ENCODE data around the gene ZFP37.
"Not testable (repeated sequence)": the region's sequence is repeated elsewhere in the genome, so short reads cannot be mapped to it uniquely, and the experiment has no call there.

ZFP37 gene

DNA sequence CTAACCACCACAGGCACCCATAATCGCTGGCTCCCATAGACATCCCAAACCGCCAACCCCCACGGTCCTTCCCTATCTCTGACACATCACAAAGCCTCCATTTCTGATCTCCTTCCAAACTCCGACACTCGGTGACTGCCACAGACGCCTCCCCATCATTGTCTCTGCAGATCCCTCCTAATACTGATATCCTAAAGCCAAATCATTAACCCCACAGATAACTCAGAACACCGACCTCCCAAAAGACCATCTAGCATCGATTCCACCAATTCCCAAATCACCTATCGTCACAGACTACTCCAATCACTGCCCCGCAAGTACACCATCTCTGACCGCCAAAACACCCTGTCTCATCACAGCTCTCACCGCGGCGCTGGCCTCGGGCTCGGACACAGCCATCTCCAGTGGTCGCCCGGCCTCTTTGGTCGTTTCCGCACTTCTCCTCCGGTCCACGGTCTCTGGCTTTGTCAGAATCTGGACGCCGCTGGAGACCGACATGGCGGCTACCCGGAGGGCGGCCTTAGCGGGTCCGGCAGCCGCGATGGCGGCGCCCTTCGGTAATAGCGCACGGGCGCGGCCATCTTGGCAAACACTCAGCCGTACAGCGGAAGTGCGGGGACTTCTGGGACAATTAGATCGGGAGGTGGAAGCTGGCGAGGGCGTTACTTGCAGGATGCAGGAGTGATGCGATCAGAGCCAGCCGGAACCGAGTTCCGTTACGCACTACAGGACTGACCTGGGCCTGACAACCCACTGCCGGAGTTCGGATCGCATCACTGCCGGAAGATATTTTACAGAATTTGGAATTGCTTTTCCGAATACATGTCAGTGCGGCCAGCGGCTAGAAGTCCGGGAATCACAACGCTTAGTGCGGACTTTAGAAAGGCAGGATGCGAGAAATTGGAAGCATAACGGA is at the start of gene ZFP37:
Gene ZFP37, minus strand, starts transcription at position 534 of the 916 bp plus-strand sequence. Its CDS starts 36 bp downstream, at position 498.
- Histone ChIP-seq H3K4me3 (ENCODE audit: low read length) (peak within 1 kb of the TSS; percentile 91), H3K4me1 (ENCODE audit: control insufficient read depth, low read depth, low read length) (no peaks in the 10 kb centered on the region), H3K9me3 (ENCODE audit: control insufficient read depth, low read depth, low read length) (peaks cover 18% of the 10 kb centered on the region), H3K27me3 (ENCODE audit: control insufficient read depth, insufficient read depth, low read length) (peaks cover 40% of the 10 kb centered on the region), H3K27ac (ENCODE audit: low read length) (no peak within 1 kb of the TSS), H3K36me3 (ENCODE audit: control insufficient read depth, low read depth, low read length) (no peaks in the 10 kb centered on the region), H3K9ac (ENCODE audit: low read length) (peak within 1 kb of the TSS; percentile 86)

DNA sequence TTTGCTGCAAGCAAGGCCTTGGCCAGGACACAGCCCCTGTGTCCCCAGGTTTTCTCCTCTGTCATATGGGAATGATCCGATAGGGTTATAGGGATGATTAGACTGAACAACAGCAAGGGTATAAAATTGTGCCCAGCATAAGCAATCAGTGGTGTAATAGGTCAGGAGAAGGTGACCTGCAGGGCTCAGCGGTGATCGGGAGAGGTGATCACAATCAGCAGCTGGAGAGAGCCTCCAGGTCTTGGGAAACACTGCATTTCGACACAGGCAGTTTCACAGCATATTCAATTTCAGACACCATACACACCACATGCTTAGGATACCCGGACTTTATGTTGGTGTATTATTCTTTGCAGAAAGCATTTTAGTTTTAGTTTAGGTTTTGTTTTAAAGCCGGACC is 48.8 kb upstream of the ZFP37 start:
- not testable (repeated sequence) for H3K36me3 ChIP-seq (ENCODE audit: control insufficient read depth, low read depth, low read length); H3K9me3 ChIP-seq (ENCODE audit: control insufficient read depth, low read depth, low read length); H3K4me1 ChIP-seq (ENCODE audit: control insufficient read depth, low read depth, low read length); H3K27ac ChIP-seq (ENCODE audit: low read length); H3K9ac ChIP-seq (ENCODE audit: low read length); H3K4me3 ChIP-seq (ENCODE audit: low read length)
- peaks cover 12% of the 10 kb centered on the region for H3K27me3 ChIP-seq (ENCODE audit: control insufficient read depth, insufficient read depth, low read length)

DNA sequence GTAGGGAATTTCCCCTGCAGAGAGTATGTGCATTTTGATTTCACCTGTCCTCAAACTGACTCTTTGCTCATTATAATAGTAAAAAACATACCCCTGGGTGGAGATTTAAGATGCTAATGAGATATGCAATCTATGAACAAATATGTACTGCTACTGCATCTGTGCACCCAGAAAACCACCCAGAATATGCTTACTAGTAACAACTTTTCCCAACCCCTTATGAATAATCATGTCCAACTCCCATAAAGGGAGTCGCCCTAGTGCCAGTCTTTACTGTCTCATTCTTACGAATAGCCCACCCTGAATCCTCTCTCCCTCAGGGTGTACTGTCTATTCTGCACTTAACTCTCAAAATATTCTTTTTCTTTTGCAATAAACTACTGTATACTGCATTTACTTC is 39.0 kb upstream of the ZFP37 start:
- Histone ChIP-seq H3K9me3 (ENCODE audit: control insufficient read depth, low read depth, low read length) (no peaks in the 10 kb centered on the region), H3K27me3 (ENCODE audit: control insufficient read depth, insufficient read depth, low read length) (peaks cover 56% of the 10 kb centered on the region), H3K4me3 (ENCODE audit: low read length) (no peak overlapping the region), H3K27ac (ENCODE audit: low read length) (no peak overlapping the region), H3K9ac (ENCODE audit: low read length) (no peak overlapping the region), H3K36me3 (ENCODE audit: control insufficient read depth, low read depth, low read length) (no peaks in the 10 kb centered on the region), H3K4me1 (ENCODE audit: control insufficient read depth, low read depth, low read length) (no peaks in the 10 kb centered on the region)

DNA sequence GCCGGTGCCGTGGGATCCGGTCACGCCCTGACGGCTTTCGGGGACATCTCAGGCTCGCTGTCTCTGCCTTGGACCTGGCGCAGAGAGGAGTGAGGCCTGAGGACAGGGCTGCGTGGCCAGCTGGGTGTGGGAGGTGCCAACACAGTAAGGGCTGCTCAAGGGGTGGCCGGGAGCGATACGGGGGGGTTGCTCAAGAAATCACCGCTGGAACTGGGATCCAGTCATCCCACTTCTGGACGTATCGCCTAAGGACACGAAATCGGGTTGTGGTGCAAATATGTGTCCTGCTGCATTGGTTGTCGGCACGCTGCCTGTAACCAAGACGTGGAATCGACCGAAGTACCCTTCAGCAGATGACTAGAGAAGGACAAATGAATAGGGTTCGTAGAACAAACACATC is 33.4 kb upstream of the ZFP37 start:
- not testable (repeated sequence) for H3K27ac ChIP-seq (ENCODE audit: low read length); H3K4me1 ChIP-seq (ENCODE audit: control insufficient read depth, low read depth, low read length); H3K9ac ChIP-seq (ENCODE audit: low read length); H3K9me3 ChIP-seq (ENCODE audit: control insufficient read depth, low read depth, low read length); H3K4me3 ChIP-seq (ENCODE audit: low read length); H3K36me3 ChIP-seq (ENCODE audit: control insufficient read depth, low read depth, low read length)
- H3K27me3 ChIP-seq (ENCODE audit: control insufficient read depth, insufficient read depth, low read length) = peaks cover 50% of the 10 kb centered on the region

DNA sequence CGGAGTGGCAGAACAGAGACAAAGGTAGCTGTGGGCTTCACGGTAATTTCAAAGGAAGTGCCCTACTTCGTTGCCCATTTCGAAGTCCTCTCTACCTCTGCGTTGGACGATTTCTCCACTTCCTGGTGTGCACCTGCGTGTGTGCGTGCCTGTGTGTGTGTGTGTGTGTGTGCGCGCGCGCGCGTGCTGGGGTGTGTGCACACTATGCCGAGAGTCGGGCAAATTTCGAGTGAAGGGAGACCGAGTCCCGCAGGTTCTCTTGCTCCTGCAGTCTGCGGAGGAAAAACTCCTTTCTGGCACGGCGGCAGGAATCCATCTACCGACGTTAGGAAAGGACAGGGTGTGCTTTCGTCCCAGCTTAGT is 32.6 kb upstream of the ZFP37 start:
- not testable (repeated sequence) for H3K9ac ChIP-seq (ENCODE audit: low read length); H3K27ac ChIP-seq (ENCODE audit: low read length); H3K4me1 ChIP-seq (ENCODE audit: control insufficient read depth, low read depth, low read length); H3K4me3 ChIP-seq (ENCODE audit: low read length); H3K36me3 ChIP-seq (ENCODE audit: control insufficient read depth, low read depth, low read length); H3K9me3 ChIP-seq (ENCODE audit: control insufficient read depth, low read depth, low read length)
- H3K27me3 ChIP-seq (ENCODE audit: control insufficient read depth, insufficient read depth, low read length) = peaks cover 42% of the 10 kb centered on the region

DNA sequence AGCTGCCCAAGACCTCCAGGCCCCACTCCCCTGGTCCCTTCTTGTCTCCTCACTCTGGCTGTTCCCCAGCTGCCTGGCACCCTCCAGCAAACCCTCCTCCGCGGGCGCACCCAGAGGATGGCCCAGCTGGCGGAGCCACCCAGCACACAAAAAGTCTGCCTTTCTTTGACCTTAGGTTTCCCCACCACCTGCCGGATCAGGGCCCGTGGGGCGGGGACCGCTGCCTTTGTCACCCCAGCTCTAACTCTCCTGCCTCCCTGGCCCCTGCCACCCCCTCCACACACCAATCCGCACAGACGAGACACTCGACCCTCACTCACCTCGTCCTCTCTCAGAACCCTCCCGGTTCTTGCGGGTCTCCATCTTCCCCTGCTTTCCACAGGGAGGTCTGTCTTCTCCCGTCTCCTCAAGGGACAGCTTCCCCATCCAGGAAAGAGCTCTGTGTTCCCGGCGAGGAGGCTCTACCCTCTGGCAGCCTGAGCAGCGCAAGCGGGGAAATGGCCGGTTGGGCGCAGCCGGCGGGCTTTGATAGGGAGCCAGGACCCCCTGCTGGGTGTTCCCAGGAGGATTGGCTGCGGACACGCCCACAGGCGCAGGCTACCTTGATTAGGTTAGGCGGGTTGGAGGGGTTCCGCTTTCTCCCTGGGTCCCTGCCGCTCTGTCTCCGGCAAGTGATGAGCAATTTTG is 32.1 kb upstream of the ZFP37 start:
- not testable (repeated sequence) for H3K9me3 ChIP-seq (ENCODE audit: control insufficient read depth, low read depth, low read length); H3K4me1 ChIP-seq (ENCODE audit: control insufficient read depth, low read depth, low read length); H3K36me3 ChIP-seq (ENCODE audit: control insufficient read depth, low read depth, low read length); H3K27ac ChIP-seq (ENCODE audit: low read length); H3K9ac ChIP-seq (ENCODE audit: low read length); H3K4me3 ChIP-seq (ENCODE audit: low read length)
- H3K27me3 ChIP-seq (ENCODE audit: control insufficient read depth, insufficient read depth, low read length) = peaks cover 37% of the 10 kb centered on the region

DNA sequence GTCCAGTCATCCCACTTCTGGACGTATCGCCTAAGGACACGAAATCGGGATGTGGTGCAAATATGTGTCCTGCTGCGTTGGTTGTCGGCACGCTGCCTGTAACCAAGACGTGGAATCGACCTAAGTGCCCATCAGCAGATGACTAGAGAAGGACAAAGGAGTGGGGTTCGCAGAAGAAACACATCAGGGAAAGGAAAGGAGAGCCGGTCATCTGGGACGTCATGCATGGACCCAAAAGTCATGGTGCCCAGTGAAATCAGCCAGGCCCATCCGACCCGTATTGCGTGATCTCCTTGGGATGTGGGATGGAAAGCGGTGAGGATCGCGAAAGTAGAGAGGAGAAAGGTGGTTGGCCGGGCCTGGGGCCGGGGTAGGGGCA is 6.4 kb upstream of the ZFP37 start:
- not testable (repeated sequence) for H3K36me3 ChIP-seq (ENCODE audit: control insufficient read depth, low read depth, low read length); H3K27ac ChIP-seq (ENCODE audit: low read length); H3K9ac ChIP-seq (ENCODE audit: low read length); H3K4me3 ChIP-seq (ENCODE audit: low read length); H3K4me1 ChIP-seq (ENCODE audit: control insufficient read depth, low read depth, low read length); H3K9me3 ChIP-seq (ENCODE audit: control insufficient read depth, low read depth, low read length)
- peaks cover 38% of the 10 kb centered on the region for H3K27me3 ChIP-seq (ENCODE audit: control insufficient read depth, insufficient read depth, low read length)

DNA sequence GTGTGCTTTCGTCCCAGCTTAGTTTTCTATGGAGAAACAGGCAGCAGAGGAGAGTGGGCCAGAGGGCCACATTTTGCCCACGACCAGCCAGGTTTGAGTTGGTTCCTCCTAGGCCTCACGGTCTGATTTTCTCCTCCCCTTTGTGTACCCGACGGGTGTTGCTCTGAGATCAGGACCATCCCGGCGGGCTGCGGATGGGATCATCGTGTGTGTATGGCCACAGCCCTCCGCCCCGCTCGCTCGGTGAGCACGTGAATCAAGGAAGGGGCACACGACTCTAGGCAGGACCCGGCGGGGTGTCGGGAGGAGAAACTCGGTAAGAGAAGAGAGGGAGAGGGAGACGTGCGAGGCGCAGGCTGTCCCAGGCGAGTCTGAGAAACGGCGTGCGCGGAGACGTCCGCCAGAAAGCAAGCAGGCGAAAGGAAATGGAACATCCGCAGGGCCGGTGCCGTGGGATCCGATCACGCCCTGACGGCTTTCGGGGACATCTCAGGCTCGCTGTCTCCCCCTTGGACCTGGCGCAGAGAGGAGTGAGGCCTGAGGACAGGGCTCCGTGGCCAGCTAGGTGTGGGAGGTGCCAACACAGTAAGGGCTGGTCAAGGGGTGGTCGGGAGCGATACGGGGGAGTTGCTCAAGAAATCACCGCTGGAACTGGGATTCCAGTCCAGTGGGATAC is 5.9 kb upstream of the ZFP37 start:
- not testable (repeated sequence) for H3K36me3 ChIP-seq (ENCODE audit: control insufficient read depth, low read depth, low read length); H3K27ac ChIP-seq (ENCODE audit: low read length); H3K9ac ChIP-seq (ENCODE audit: low read length); H3K9me3 ChIP-seq (ENCODE audit: control insufficient read depth, low read depth, low read length); H3K4me3 ChIP-seq (ENCODE audit: low read length); H3K4me1 ChIP-seq (ENCODE audit: control insufficient read depth, low read depth, low read length)
- H3K27me3 ChIP-seq (ENCODE audit: control insufficient read depth, insufficient read depth, low read length) = peaks cover 43% of the 10 kb centered on the region

DNA sequence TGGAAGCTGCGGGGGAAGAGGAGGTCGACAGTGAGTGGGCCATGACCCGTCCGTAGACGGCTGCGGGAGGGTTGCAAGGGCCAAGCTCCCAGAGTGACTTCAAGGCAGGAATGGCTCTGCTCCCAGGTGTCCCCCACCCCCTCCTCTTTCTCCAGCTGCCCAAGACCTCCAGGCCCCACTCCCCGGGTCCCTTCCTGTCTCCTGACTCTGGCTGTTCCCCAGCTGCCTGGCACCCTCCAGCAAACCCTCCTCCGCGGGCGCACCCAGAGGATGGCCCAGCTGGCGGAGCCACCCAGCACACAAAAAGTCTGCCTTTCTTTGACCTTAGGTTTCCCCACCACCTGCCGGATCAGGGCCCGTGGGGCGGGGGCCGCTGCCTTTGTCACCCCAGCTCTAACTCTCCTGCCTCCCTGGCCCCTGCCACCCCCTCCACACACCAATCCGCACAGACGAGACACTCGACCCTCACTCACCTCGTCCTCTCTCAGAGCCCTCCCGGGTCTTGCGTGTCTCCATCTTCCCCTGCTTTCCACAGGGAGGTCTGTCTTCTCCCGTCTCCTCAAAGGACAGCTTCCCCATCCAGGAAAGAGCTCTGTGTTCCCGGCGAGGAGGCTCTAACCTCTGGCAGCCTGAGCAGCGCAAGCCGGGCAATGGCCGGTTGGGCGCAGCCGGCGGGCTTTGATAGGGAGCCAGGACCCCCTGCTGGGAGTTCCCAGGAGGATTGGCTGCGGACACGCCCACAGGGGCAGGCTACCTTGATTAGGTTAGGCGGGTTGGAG is 4.7 kb upstream of the ZFP37 start:
- H3K27me3 ChIP-seq (ENCODE audit: control insufficient read depth, insufficient read depth, low read length) = peaks cover 47% of the 10 kb centered on the region
- not testable (repeated sequence) for H3K4me1 ChIP-seq (ENCODE audit: control insufficient read depth, low read depth, low read length); H3K27ac ChIP-seq (ENCODE audit: low read length); H3K36me3 ChIP-seq (ENCODE audit: control insufficient read depth, low read depth, low read length); H3K9me3 ChIP-seq (ENCODE audit: control insufficient read depth, low read depth, low read length); H3K9ac ChIP-seq (ENCODE audit: low read length); H3K4me3 ChIP-seq (ENCODE audit: low read length)

DNA sequence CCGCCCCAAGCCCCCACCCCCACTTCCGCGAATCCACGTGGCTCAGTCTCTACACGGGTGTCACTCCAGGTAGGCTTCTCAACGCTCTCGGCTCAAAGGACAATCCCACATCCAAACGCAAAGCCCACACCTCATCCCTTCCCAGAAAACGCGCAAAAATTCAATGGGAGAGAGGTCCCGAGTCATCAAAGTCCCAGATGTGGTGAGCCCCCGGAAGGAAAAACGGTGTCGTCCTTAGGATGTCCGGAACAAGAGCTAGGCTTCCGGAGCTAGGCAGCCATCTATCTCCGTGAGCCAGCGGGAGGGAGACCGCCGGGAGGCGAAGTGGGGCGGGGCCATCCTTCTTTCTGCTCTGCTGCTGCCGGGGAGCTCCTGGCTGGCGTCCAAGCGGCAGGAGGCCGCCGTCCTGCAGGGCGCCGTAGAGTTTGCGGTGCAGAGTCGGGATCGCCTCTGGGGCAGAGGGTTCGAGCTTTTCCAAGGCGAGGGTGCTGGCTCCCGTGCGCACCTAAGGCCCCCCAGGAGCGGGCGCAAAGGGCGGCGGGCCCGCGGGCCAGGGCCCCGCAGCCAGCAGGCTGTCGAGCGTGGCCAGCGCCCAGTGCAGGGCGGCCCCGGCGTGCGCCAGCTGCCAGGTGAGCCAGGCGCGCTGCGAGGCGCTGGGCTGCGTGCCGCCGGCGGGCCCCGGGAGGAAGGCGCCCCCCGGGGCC is 3.2 kb upstream of the ZFP37 start:
- H3K9me3 ChIP-seq (ENCODE audit: control insufficient read depth, low read depth, low read length); H3K36me3 ChIP-seq (ENCODE audit: control insufficient read depth, low read depth, low read length); H3K4me1 ChIP-seq (ENCODE audit: control insufficient read depth, low read depth, low read length); H3K27ac ChIP-seq (ENCODE audit: low read length); H3K9ac ChIP-seq (ENCODE audit: low read length); H3K4me3 ChIP-seq (ENCODE audit: low read length): not testable (repeated sequence)
- H3K27me3 ChIP-seq (ENCODE audit: control insufficient read depth, insufficient read depth, low read length) = peaks cover 55% of the 10 kb centered on the region

DNA sequence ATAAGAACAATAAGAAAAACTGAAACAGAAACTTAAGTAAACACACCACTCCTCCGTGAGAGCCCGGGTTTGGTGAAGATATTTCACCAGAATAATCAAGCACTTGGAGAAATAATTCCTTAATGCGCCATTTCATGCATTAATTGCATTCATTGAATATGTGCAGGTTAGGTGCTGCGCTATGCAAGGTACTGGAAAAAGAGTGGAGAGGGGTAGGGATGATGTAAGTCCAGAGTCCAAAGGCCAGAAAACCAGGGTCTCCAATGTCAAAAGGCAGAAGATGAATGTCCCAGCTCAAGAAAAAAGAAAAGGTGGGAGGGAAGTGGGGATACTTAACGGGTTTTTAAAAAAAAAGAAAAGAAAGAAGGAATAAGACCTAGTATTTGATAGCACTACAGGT is 669 bp upstream of the ZFP37 start:
- H3K9ac ChIP-seq (ENCODE audit: low read length) = no peak overlapping the region
- H3K9me3 ChIP-seq (ENCODE audit: control insufficient read depth, low read depth, low read length) = peaks cover 13% of the 10 kb centered on the region
- H3K4me3 ChIP-seq (ENCODE audit: low read length) = peak overlapping the region; percentile 91
- H3K27me3 ChIP-seq (ENCODE audit: control insufficient read depth, insufficient read depth, low read length) = peaks cover 46% of the 10 kb centered on the region
- H3K4me1 ChIP-seq (ENCODE audit: control insufficient read depth, low read depth, low read length) = no peaks in the 10 kb centered on the region
- H3K27ac ChIP-seq (ENCODE audit: low read length) = no peak overlapping the region
- H3K36me3 ChIP-seq (ENCODE audit: control insufficient read depth, low read depth, low read length) = no peaks in the 10 kb centered on the region
